ENCODE results near the gene MYO15A.

The MYO15A gene

DNA sequence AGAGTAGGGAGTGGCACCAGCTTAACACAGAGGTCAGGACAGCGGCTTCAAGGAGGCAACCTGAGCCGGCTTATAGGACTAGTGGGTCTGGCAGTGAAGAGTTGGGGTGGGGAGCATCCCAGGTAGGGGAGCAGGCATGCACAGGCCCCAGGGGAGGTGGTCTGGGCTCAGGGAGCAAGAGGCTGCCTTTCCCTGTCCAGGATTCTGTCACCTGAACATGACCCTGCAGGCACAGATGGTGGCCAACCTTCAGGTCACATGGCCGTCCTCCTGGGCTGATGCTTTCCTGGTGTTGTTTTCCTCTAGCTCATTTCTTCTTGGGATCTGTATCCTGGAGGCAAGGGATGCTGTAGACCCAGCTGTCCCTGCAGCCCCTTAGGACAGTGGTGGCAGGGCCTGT is 3.5 kb upstream of the MYO15A start:
- Histone ChIP-seq H3K27me3 (ENCODE audit: insufficient read depth, low read length, poor library complexity) (no peaks in the 10 kb centered on the region), H3K4me1 (ENCODE audit: insufficient read depth, low read length) (no peaks in the 10 kb centered on the region), H3K9me3 (ENCODE audit: insufficient read depth, low read length, severe bottlenecking) (no peaks in the 10 kb centered on the region), H3K27ac (ENCODE audit: low read length) (no peak overlapping the region), H3K4me3 (ENCODE audit: low read depth in 1 of 2, low read length in 2 of 2) (no peak overlapping the region), H3K4me2 (ENCODE audit: insufficient read depth, low read length) (no peak overlapping the region), H3K36me3 (ENCODE audit: insufficient read depth, low read length) (peaks cover 64% of the 10 kb centered on the region), H3K79me2 (ENCODE audit: insufficient read depth, low read length) (no peaks in the 10 kb centered on the region), H3K9ac (ENCODE audit: low read depth, low read length) (no peak overlapping the region), H4K20me1 (ENCODE audit: insufficient read depth, low read length) (peaks cover 4% of the 10 kb centered on the region; the same call in 1 of the 2 replicates), H2AFZ (ENCODE audit: low read depth, low read length) (no peak overlapping the region)
- DNase-seq (no peak), ATAC-seq (ENCODE audit: insufficient read depth, low read depth) (no peak)
- TF ChIP-seq EZH2 (IDR thresholded peaks at IDR 0.05; ENCODE audit: borderline replicate concordance, low read depth, low read length, severe bottlenecking) = no peak
- TF ChIP-seq, protein P1, sequence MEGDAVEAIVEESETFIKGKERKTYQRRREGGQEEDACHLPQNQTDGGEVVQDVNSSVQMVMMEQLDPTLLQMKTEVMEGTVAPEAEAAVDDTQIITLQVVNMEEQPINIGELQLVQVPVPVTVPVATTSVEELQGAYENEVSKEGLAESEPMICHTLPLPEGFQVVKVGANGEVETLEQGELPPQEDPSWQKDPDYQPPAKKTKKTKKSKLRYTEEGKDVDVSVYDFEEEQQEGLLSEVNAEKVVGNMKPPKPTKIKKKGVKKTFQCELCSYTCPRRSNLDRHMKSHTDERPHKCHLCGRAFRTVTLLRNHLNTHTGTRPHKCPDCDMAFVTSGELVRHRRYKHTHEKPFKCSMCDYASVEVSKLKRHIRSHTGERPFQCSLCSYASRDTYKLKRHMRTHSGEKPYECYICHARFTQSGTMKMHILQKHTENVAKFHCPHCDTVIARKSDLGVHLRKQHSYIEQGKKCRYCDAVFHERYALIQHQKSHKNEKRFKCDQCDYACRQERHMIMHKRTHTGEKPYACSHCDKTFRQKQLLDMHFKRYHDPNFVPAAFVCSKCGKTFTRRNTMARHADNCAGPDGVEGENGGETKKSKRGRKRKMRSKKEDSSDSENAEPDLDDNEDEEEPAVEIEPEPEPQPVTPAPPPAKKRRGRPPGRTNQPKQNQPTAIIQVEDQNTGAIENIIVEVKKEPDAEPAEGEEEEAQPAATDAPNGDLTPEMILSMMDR (IDR thresholded peaks at IDR 0.05; ENCODE audit: borderline replicate concordance, extremely low read depth, low read length, poor library complexity, severe bottlenecking) = no peak

DNA sequence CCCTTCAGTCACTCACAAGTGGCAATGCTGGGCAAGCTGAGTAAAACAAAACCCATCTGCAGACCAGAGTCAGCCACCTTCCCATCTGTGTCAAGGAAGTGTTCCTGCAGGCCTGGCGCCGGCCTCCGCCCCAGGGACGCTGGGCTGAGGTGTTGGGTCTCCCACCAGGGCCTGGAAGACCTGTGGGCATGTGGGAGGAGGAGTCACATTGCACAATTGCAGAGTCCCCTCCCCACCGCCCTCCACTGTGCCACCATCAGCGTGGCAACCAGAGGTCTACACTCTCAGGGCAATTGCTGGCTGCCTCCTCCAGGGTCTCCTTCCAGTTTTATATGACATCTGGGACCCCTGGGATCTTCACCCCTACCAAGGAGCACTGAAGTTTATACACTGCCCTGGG is 3.0 kb upstream of the MYO15A start:
- Histone ChIP-seq H3K79me2 (ENCODE audit: insufficient read depth, low read length) (no peaks in the 10 kb centered on the region), H3K4me3 (ENCODE audit: low read depth in 1 of 2, low read length in 2 of 2) (no peak overlapping the region), H2AFZ (ENCODE audit: low read depth, low read length) (no peak overlapping the region), H3K27ac (ENCODE audit: low read length) (no peak overlapping the region), H3K4me2 (ENCODE audit: insufficient read depth, low read length) (no peak overlapping the region), H3K9me3 (ENCODE audit: insufficient read depth, low read length, severe bottlenecking) (no peaks in the 10 kb centered on the region), H3K9ac (ENCODE audit: low read depth, low read length) (no peak overlapping the region), H3K4me1 (ENCODE audit: insufficient read depth, low read length) (no peaks in the 10 kb centered on the region), H3K36me3 (ENCODE audit: insufficient read depth, low read length) (peaks cover 58% of the 10 kb centered on the region), H3K27me3 (ENCODE audit: insufficient read depth, low read length, poor library complexity) (no peaks in the 10 kb centered on the region), H4K20me1 (ENCODE audit: insufficient read depth, low read length) (peaks cover under 1% of the 10 kb centered on the region; the same call in 1 of the 2 replicates)
- TF ChIP-seq EZH2 (IDR thresholded peaks at IDR 0.05; ENCODE audit: borderline replicate concordance, low read depth, low read length, severe bottlenecking) = no peak
- TF ChIP-seq, protein P1 (IDR thresholded peaks at IDR 0.05; ENCODE audit: borderline replicate concordance, extremely low read depth, low read length, poor library complexity, severe bottlenecking) = no peak
- ATAC-seq (ENCODE audit: insufficient read depth, low read depth) (no peak), DNase-seq (no peak)

DNA sequence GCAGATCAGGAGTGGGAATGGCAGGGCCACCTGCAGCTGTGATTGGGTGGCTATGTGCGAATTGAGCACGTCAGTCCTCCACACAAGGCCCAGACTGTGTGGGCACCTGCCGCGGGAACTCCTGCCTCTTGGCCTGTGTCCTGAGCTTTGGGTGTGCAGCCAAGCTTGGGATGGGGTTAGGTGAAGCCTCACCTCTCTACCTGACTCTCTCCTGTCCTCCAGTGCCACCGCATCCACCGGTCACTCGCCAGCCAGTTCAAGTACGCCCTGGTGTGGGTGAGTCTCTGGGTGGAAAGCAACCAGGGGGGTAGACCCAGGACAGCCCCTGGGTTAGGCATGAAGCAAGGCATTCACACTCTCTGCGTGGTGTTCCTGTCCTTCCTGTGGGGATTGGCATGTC is 2.3 kb upstream of the MYO15A start:
- TF ChIP-seq EZH2 (IDR thresholded peaks at IDR 0.05; ENCODE audit: borderline replicate concordance, low read depth, low read length, severe bottlenecking) = no peak
- TF ChIP-seq, protein P1 (IDR thresholded peaks at IDR 0.05; ENCODE audit: borderline replicate concordance, extremely low read depth, low read length, poor library complexity, severe bottlenecking) = no peak
- peaks cover 52% of the 10 kb centered on the region for H3K36me3 ChIP-seq (ENCODE audit: insufficient read depth, low read length)
- no peak overlapping the region for H3K27ac ChIP-seq (ENCODE audit: low read length)
- no peaks in the 10 kb centered on the region for H3K9me3 ChIP-seq (ENCODE audit: insufficient read depth, low read length, severe bottlenecking)
- no peak for DNase-seq
- no peak overlapping the region for H3K9ac ChIP-seq (ENCODE audit: low read depth, low read length)
- H3K4me2 ChIP-seq (ENCODE audit: insufficient read depth, low read length) = no peak overlapping the region
- no peaks in the 10 kb centered on the region for H3K27me3 ChIP-seq (ENCODE audit: insufficient read depth, low read length, poor library complexity)
- no peak overlapping the region for H3K4me3 ChIP-seq (ENCODE audit: low read depth in 1 of 2, low read length in 2 of 2)
- no peak overlapping the region for H2AFZ ChIP-seq (ENCODE audit: low read depth, low read length)
- no peaks in the 10 kb centered on the region for H4K20me1 ChIP-seq (ENCODE audit: insufficient read depth, low read length)
- no peaks in the 10 kb centered on the region for H3K79me2 ChIP-seq (ENCODE audit: insufficient read depth, low read length)
- H3K4me1 ChIP-seq (ENCODE audit: insufficient read depth, low read length) = no peaks in the 10 kb centered on the region
- no peak for ATAC-seq (ENCODE audit: insufficient read depth, low read depth)
